ENCODE measurements around the gene IFNL4.
A peak's percentile ranks its signal among the peaks of the same experiment; 100 is the strongest.
"Not testable (repeated sequence)": the region's sequence is repeated elsewhere in the genome, so short reads cannot be mapped to it uniquely, and the experiment has no call there.

Gene IFNL4

GRCh38 chr19:39218230-39219007 is 30.2 kb downstream of the IFNL4 start:
- Histone ChIP-seq H3K4me3 (replicated peaks; ENCODE audit: insufficient read depth, low read length) (no peak overlapping the region), H3K27me3 (ENCODE audit: insufficient read depth, poor library complexity, severe bottlenecking) (no peaks in the 10 kb centered on the region), H3K27ac (replicated peaks) (no peak overlapping the region)
- DNase-seq (ENCODE audit: low read depth in 1 of 2, low spot score in 1 of 2), result no peak
- TF ChIP-seq POLR2AphosphoS5 (IDR thresholded peaks at IDR 0.05; ENCODE audit: low read depth) (no peak), REST (IDR thresholded peaks at IDR 0.05; ENCODE audit: insufficient replicate concordance, low read depth) (no peak), GABPA (IDR thresholded peaks at IDR 0.05; ENCODE audit: low read depth) (no peak), SPI1 (IDR thresholded peaks at IDR 0.05; ENCODE audit: borderline replicate concordance, low read depth) (no peak)
- TF ChIP-seq, protein P1, sequence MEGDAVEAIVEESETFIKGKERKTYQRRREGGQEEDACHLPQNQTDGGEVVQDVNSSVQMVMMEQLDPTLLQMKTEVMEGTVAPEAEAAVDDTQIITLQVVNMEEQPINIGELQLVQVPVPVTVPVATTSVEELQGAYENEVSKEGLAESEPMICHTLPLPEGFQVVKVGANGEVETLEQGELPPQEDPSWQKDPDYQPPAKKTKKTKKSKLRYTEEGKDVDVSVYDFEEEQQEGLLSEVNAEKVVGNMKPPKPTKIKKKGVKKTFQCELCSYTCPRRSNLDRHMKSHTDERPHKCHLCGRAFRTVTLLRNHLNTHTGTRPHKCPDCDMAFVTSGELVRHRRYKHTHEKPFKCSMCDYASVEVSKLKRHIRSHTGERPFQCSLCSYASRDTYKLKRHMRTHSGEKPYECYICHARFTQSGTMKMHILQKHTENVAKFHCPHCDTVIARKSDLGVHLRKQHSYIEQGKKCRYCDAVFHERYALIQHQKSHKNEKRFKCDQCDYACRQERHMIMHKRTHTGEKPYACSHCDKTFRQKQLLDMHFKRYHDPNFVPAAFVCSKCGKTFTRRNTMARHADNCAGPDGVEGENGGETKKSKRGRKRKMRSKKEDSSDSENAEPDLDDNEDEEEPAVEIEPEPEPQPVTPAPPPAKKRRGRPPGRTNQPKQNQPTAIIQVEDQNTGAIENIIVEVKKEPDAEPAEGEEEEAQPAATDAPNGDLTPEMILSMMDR (IDR thresholded peaks at IDR 0.05; ENCODE audit: insufficient read depth, low read length), result no peak

- H3K27me3 ChIP-seq (ENCODE audit: insufficient read depth, poor library complexity, severe bottlenecking), result no peaks in the 10 kb centered on the region
- no peak for TF ChIP-seq SPI1 (IDR thresholded peaks at IDR 0.05; ENCODE audit: borderline replicate concordance, low read depth)
- no peak for TF ChIP-seq POLR2AphosphoS5 (IDR thresholded peaks at IDR 0.05; ENCODE audit: low read depth)
- no peak for TF ChIP-seq REST (IDR thresholded peaks at IDR 0.05; ENCODE audit: insufficient replicate concordance, low read depth)
- TF ChIP-seq GABPA (IDR thresholded peaks at IDR 0.05; ENCODE audit: low read depth), result no peak
- TF ChIP-seq, protein P1 (IDR thresholded peaks at IDR 0.05; ENCODE audit: insufficient read depth, low read length), result no peak
- no peak for DNase-seq (ENCODE audit: low read depth in 1 of 2, low spot score in 1 of 2)
- no peak overlapping the region for H3K4me3 ChIP-seq (replicated peaks; ENCODE audit: insufficient read depth, low read length)
- no peak overlapping the region for H3K27ac ChIP-seq (replicated peaks)
These were observed 31.6 kb downstream of the IFNL4 start for GRCh38 chr19:39217094-39217493.

GRCh38 chr19:39215323-39215722 is 33.3 kb downstream of the IFNL4 start:
- H3K27ac ChIP-seq (replicated peaks); H3K4me3 ChIP-seq (replicated peaks; ENCODE audit: insufficient read depth, low read length); DNase-seq (ENCODE audit: low read depth in 1 of 2, low spot score in 1 of 2); H3K27me3 ChIP-seq (ENCODE audit: insufficient read depth, poor library complexity, severe bottlenecking): not testable (repeated sequence)

DNA sequence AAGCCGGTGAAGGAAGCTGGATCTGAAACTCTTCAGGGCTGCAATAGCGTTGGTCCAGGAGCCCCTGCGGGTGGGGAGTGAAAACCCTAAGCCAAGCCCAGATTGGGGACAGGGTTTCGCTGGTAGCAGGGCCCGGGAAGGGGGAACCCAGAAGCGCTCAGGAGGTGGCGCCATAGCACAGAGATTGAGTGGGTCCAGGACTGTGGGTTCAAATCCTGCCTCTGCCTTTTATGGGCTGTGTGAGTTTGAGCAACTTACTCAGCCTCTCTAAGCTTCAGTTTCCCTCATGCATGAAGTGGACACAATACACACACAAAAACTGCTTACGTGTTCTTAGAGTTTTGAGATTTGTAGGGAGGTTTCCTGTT is 36.3 kb downstream of the IFNL4 start:
- peak in 1 of 2 experiments; percentile 47 for DNase-seq (ENCODE audit: low read depth in 1 of 2, low spot score in 1 of 2)
- H3K27me3 ChIP-seq (ENCODE audit: insufficient read depth, poor library complexity, severe bottlenecking), result no peaks in the 10 kb centered on the region
- no peak overlapping the region for H3K4me3 ChIP-seq (replicated peaks; ENCODE audit: insufficient read depth, low read length)
- no peak for TF ChIP-seq REST (IDR thresholded peaks at IDR 0.05; ENCODE audit: insufficient replicate concordance, low read depth)
- no peak for TF ChIP-seq GABPA (IDR thresholded peaks at IDR 0.05; ENCODE audit: low read depth)
- TF ChIP-seq, protein P1 (IDR thresholded peaks at IDR 0.05; ENCODE audit: insufficient read depth, low read length), result no peak
- TF ChIP-seq POLR2AphosphoS5 (IDR thresholded peaks at IDR 0.05; ENCODE audit: low read depth), result no peak
- TF ChIP-seq SPI1 (IDR thresholded peaks at IDR 0.05; ENCODE audit: borderline replicate concordance, low read depth), result no peak
- no peak overlapping the region for H3K27ac ChIP-seq (replicated peaks)

Data from HL-60 (cell line).